Smooth muscle cell (in vitro differentiated cells): Measurements from ENCODE around the gene PHRF1. TPM values are rescaled to one million over a fixed set of nuclear protein-coding genes. Genes with fewer than 3 reads are reported as not detected.
A peak's percentile ranks its signal among the peaks of the same experiment; 100 is the strongest.

ENCODE experiments used
- DNase-seq: peaks from one replicate; lab custom pipeline; 2025; ENCODE audit not compliant: unreplicated experiment; lab: John Stamatoyannopoulos, UW
- H2AFZ ChIP-seq: fragments of 200-600 bp; sonication (generic); 2 replicates; pipeline ENCODE4 v1.6.0; 2016; ENCODE audit warnings: antibody characterized with exemption, low read depth, mild to moderate bottlenecking
- H3F3A ChIP-seq: fragments of 200-600 bp; sonication (generic); 2 replicates; pipeline ENCODE4 v1.6.0; 2017; ENCODE audit warnings: antibody characterized with exemption, low read depth
- H3K27ac ChIP-seq: fragments of 200-600 bp; sonication (generic); 2 replicates; pipeline ENCODE4 v1.5.1; 2016; ENCODE audit warnings: low read depth, mild to moderate bottlenecking
- H3K27me3 ChIP-seq: fragments of 200-600 bp; sonication (generic); 2 replicates; pipeline ENCODE4 v1.6.1; 2016; ENCODE audit warnings: low read depth, mild to moderate bottlenecking
- H3K36me3 ChIP-seq: fragments of 200-600 bp; sonication (generic); 2 replicates; pipeline ENCODE4 v1.5.1; 2016; ENCODE audit warnings: low read depth
- H3K4me1 ChIP-seq: fragments of 200-600 bp; sonication (generic); 2 replicates; pipeline ENCODE4 v1.5.1; 2016; ENCODE audit warnings: low read depth
- H3K4me2 ChIP-seq: fragments of 200-600 bp; sonication (generic); 2 replicates; pipeline ENCODE4 v1.6.0; 2016; ENCODE audit warnings: mild to moderate bottlenecking
- H3K4me3 ChIP-seq: fragments of 200-600 bp; sonication (generic); 2 replicates; pipeline ENCODE4 v1.5.1; 2016; ENCODE audit warnings: mild to moderate bottlenecking
- H3K79me2 ChIP-seq: fragments of 200-600 bp; sonication (generic); 2 replicates; pipeline ENCODE4 v1.6.0; 2016; ENCODE audit warnings: low read depth, mild to moderate bottlenecking
- H3K9ac ChIP-seq: fragments of 200-600 bp; sonication (generic); 2 replicates; pipeline ENCODE4 v1.6.0; 2016; ENCODE audit warnings: low read depth
- H3K9me3 ChIP-seq: fragments of 200-600 bp; sonication (generic); replicated peaks from 2 replicates; pipeline ENCODE4 v1.5.1; 2016; ENCODE audit warnings: low read depth
- H4K20me1 ChIP-seq: fragments of 200-600 bp; sonication (generic); 2 replicates; pipeline ENCODE4 v1.6.0; 2016; ENCODE audit warnings: low read depth
- CTCF ChIP-seq: fragments of 200-600 bp; sonication (generic); IDR thresholded peaks from 2 replicates; pipeline ENCODE4 v1.5.1; 2017; ENCODE audit warnings: borderline replicate concordance, mild to moderate bottlenecking, antibody characterized with exemption; ENCODE audit not compliant: insufficient read depth, poor library complexity, severe bottlenecking
- WGBS: methylation state at CpG from one replicate; pipeline ENCODE4 v1.1.7; 2016; ENCODE audit warnings: low lambda C conversion rate; 5-methylcytosine and 5-hydroxymethylcytosine counted together
- polyA plus RNA-seq: library from polyadenylated mRNA; unstranded; fragments of >200 nt; fragmentation: Nextera tagmentation; extraction: Ambion mirVana; gene quantifications from 2 replicates; pipeline ENCODE4 v1.2.1, GENCODE V29; 2016
- total RNA-seq: library from RNA; depleted of rRNA; stranded (reverse); fragments of >200 nt; gene quantifications from 2 replicates; pipeline ENCODE4 v1.2.3, GENCODE V29; 2014

PHRF1 gene
- total and polyA plus RNA-seq, 2 experiments from 2014 or later = 11.6 to 20.2 TPM

GRCh38 chr11:596374-596773 lies 20.1 kb downstream of the PHRF1 start:
- H3K79me2 ChIP-seq = peaks cover 20% of the 10 kb centered on the region

GRCh38 chr11:597166-597725 lies 21.0 kb downstream of the PHRF1 start:
- no peak for DNase-seq
- no peaks in the 10 kb centered on the region for H3K27me3 ChIP-seq
- H3K79me2 ChIP-seq = peaks cover 18% of the 10 kb centered on the region
- peaks cover 6% of the 10 kb centered on the region for H3K36me3 ChIP-seq
- H3K9ac ChIP-seq = no peak overlapping the region
- H2AFZ ChIP-seq = no peak overlapping the region
- H3K4me1 ChIP-seq = no peaks in the 10 kb centered on the region
- H3K27ac ChIP-seq = no peak overlapping the region
- H3K4me2 ChIP-seq = no peak overlapping the region
- TF ChIP-seq CTCF = peak; percentile 11
- no peak overlapping the region for H3K4me3 ChIP-seq
- no peaks in the 10 kb centered on the region for H3F3A ChIP-seq
- H4K20me1 ChIP-seq = peaks cover 76% of the 10 kb centered on the region
- WGBS = 96% methylated on average over 28 of the region's 29 CpGs
- H3K9me3 ChIP-seq = no peaks in the 10 kb centered on the region

More at GRCh38 chr11:596374-596773, 20.1 kb downstream of the PHRF1 start:
- WGBS = 95% methylated on average over 10 of the region's 10 CpGs
- H3K9ac ChIP-seq = no peak overlapping the region
- no peak overlapping the region for H3K27ac ChIP-seq
- no peaks in the 10 kb centered on the region for H3K27me3 ChIP-seq
- no peak overlapping the region for H2AFZ ChIP-seq
- no peak overlapping the region for H3K4me3 ChIP-seq
- H3K4me1 ChIP-seq = no peaks in the 10 kb centered on the region
- no peak for TF ChIP-seq CTCF
- no peaks in the 10 kb centered on the region for H3F3A ChIP-seq
- peaks cover 73% of the 10 kb centered on the region for H4K20me1 ChIP-seq
- peaks cover 2% of the 10 kb centered on the region for H3K36me3 ChIP-seq
- H3K9me3 ChIP-seq = no peaks in the 10 kb centered on the region
- no peak overlapping the region for H3K4me2 ChIP-seq
- no peak for DNase-seq

GRCh38 chr11:598005-598680 lies 21.9 kb downstream of the PHRF1 start:
- H3K36me3 ChIP-seq = peaks cover 6% of the 10 kb centered on the region
- no peaks in the 10 kb centered on the region for H3K4me1 ChIP-seq
- H3K4me2 ChIP-seq = no peak overlapping the region
- peaks cover 79% of the 10 kb centered on the region for H4K20me1 ChIP-seq
- H3K27ac ChIP-seq = no peak overlapping the region
- TF ChIP-seq CTCF = no peak
- H2AFZ ChIP-seq = no peak overlapping the region
- 97% methylated on average over 24 of the region's 30 CpGs for WGBS
- no peak overlapping the region for H3K9ac ChIP-seq
- peaks cover 16% of the 10 kb centered on the region for H3K79me2 ChIP-seq
- H3K27me3 ChIP-seq = no peaks in the 10 kb centered on the region
- no peak for DNase-seq
- no peak overlapping the region for H3K4me3 ChIP-seq
- H3K9me3 ChIP-seq = no peaks in the 10 kb centered on the region
- no peaks in the 10 kb centered on the region for H3F3A ChIP-seq
